BJ (cell line): ENCODE results near the gene IQCH. TPM values are rescaled to one million over a fixed set of nuclear protein-coding genes. Genes with fewer than 3 reads are reported as not detected.

ENCODE experiments used
- CTCF ChIA-PET: fragments of 350-600 bp; formaldehyde crosslinking; extraction: SDS; loops from one replicate; lab custom pipeline; 2021; ENCODE audit warnings: antibody characterized with exemption, inconsistent platforms; lab: Yijun Ruan, JAX
- POLR2A ChIA-PET: fragments of 300-600 bp; sonication (Branson Sonifier 250); formaldehyde crosslinking; extraction: SDS; loops from one replicate; lab custom pipeline; 2021; ENCODE audit warnings: antibody characterized with exemption; lab: Charles Lee
- DNase-seq: peaks from one replicate; pipeline ENCODE4 v3.0.0-alpha.2; 2011; ENCODE audit warnings: low read depth
- H3K27me3 ChIP-seq: 2 replicates; pipeline ENCODE4 v1.6.0; 2011; ENCODE audit warnings: low read length; ENCODE audit not compliant: control insufficient read depth, insufficient read depth
- H3K36me3 ChIP-seq: 2 replicates; pipeline ENCODE4 v1.5.1; 2011; ENCODE audit warnings: low read length; ENCODE audit not compliant: control insufficient read depth, insufficient read depth
- H3K4me3 ChIP-seq: 2 replicates; pipeline ENCODE4 v1.5.1; 2011; ENCODE audit warnings: low read depth, mild to moderate bottlenecking, control low read depth, low read length
- CTCF ChIP-seq: IDR thresholded peaks from 2 replicates; pipeline ENCODE4 v1.5.1; 2011; ENCODE audit warnings: low read depth, mild to moderate bottlenecking, control low read depth, inconsistent platforms, low read length, moderate library complexity; ENCODE audit not compliant: insufficient read depth
- polyA plus RNA-seq: library from polyadenylated mRNA; depleted of rRNA; stranded (reverse); fragments of >200 nt; gene quantifications from 2 replicates; pipeline ENCODE4 v1.2.3, GENCODE V29; 2011

Gene IQCH
- polyA plus RNA-seq, 1 experiment, result 0.82 TPM

- DNase-seq, result no peak
- Histone ChIP-seq H3K36me3 (no peaks in the 10 kb centered on the region), H3K27me3 (no peaks in the 10 kb centered on the region), H3K4me3 (no peak overlapping the region)
- ChIA-PET POLR2A (no interaction called here), CTCF (interaction anchor here (1.4 kb wide), 1 partner anchor 10 kb away, joined by 5 read pairs; no protein-coding TSS in a partner anchor)
- TF ChIP-seq CTCF, result no peak
These were observed 213.8 kb downstream of the IQCH start for GRCh38 chr15:67468416-67468815.

GRCh38 chr15:67469680-67470079, 215.1 kb downstream of the IQCH start:
- no peak for TF ChIP-seq CTCF
- Histone ChIP-seq H3K4me3 (no peak overlapping the region), H3K27me3 (no peaks in the 10 kb centered on the region), H3K36me3 (no peaks in the 10 kb centered on the region)
- no peak for DNase-seq
- ChIA-PET CTCF (interaction anchor here (1.2 to 5.4 kb wide), 3 partner anchors 12 to 366 kb away, joined by 3 to 26 read pairs (median 4); no protein-coding TSS in a partner anchor), POLR2A (no interaction called here)

GRCh38 chr15:67472957-67473356, 218.4 kb downstream of the IQCH start:
- ChIA-PET CTCF (interaction anchor here (1.8 to 5.4 kb wide), 2 partner anchors 15 to 29 kb away, joined by 3 to 26 read pairs; no protein-coding TSS in a partner anchor), POLR2A (interaction anchor here (0.5 kb wide), 1 partner anchor 287 kb away, joined by 6 read pairs; no protein-coding TSS in a partner anchor)
- no peak for DNase-seq
- no peaks in the 10 kb centered on the region for H3K36me3 ChIP-seq
- H3K4me3 ChIP-seq, result no peak overlapping the region
- no peaks in the 10 kb centered on the region for H3K27me3 ChIP-seq
- TF ChIP-seq CTCF, result no peak

GRCh38 chr15:67474405-67475110, 220.0 kb downstream of the IQCH start:
- POLR2A ChIA-PET, result no interaction called here
- Histone ChIP-seq H3K36me3 (no peaks in the 10 kb centered on the region), H3K4me3 (no peak overlapping the region), H3K27me3 (no peaks in the 10 kb centered on the region)
- CTCF ChIA-PET, result interaction anchor here (0.6 to 5.4 kb wide), 4 partner anchors 11 to 31 kb away, joined by 3 to 26 read pairs (median 4); no protein-coding TSS in a partner anchor
- TF ChIP-seq CTCF, result no peak
- DNase-seq, result no peak

- no peak overlapping the region for H3K4me3 ChIP-seq
- DNase-seq, result no peak
These were observed 225.4 kb downstream of the IQCH start for GRCh38 chr15:67479781-67480505.

More at GRCh38 chr15:67479781-67480505, 225.4 kb downstream of the IQCH start:
- ChIA-PET POLR2A (no interaction called here), CTCF (interaction anchor here (0.8 kb wide), 1 partner anchor 47 kb away, joined by 3 read pairs; no protein-coding TSS in a partner anchor)
- no peak for TF ChIP-seq CTCF
- no peaks in the 10 kb centered on the region for H3K27me3 ChIP-seq
- H3K36me3 ChIP-seq, result no peaks in the 10 kb centered on the region
